HG03159 (cell line): ENCODE results near the gene MAPK9.

Experiments
- ATAC-seq: cut with Tn5 transposase; IDR thresholded peaks from one replicate; pipeline ENCODE4 v1.9.1; 2021; ENCODE audit warnings: mild to moderate bottlenecking, moderate library complexity; ENCODE audit not compliant: unreplicated experiment

MAPK9 gene

GRCh38 chr5:180291943-180292831 is at the start of gene MAPK9:
Gene MAPK9 (minus strand): TSS chr5:180292083. CDS start chr5:180280561, 11,522 bp downstream.
- peak; percentile 83 for ATAC-seq

- no peak for ATAC-seq
Observed at GRCh38 chr5:180341595-180341994, 49.7 kb upstream of the MAPK9 start.

GRCh38 chr5:180340856-180341255 is 49.0 kb upstream of the MAPK9 start:
- no peak for ATAC-seq

- ATAC-seq: no peak
Observed at GRCh38 chr5:180339583-180340183, 47.8 kb upstream of the MAPK9 start.

GRCh38 chr5:180338001-180338707 is 46.3 kb upstream of the MAPK9 start:
- no peak for ATAC-seq

GRCh38 chr5:180336234-180337020 is 44.5 kb upstream of the MAPK9 start:
- no peak for ATAC-seq

GRCh38 chr5:180335614-180336233 is 43.8 kb upstream of the MAPK9 start:
- ATAC-seq: no peak

- ATAC-seq: no peak
Observed at GRCh38 chr5:180334751-180335613, 43.1 kb upstream of the MAPK9 start.

GRCh38 chr5:180334176-180334575 is 42.3 kb upstream of the MAPK9 start:
- ATAC-seq: no peak

GRCh38 chr5:180333661-180334060 is 41.8 kb upstream of the MAPK9 start:
- ATAC-seq: no peak

GRCh38 chr5:180332861-180333260 is 41.0 kb upstream of the MAPK9 start:
- ATAC-seq: no peak

GRCh38 chr5:180332051-180332517 is 40.2 kb upstream of the MAPK9 start:
- no peak for ATAC-seq

- ATAC-seq: no peak
Observed at GRCh38 chr5:180331647-180331950, 39.7 kb upstream of the MAPK9 start.

- no peak for ATAC-seq
Observed at GRCh38 chr5:180330810-180331646, 39.1 kb upstream of the MAPK9 start.

GRCh38 chr5:180330270-180330648 is 38.4 kb upstream of the MAPK9 start:
- no peak for ATAC-seq

GRCh38 chr5:180329606-180330269 is 37.9 kb upstream of the MAPK9 start:
- no peak for ATAC-seq

- no peak for ATAC-seq
Observed at GRCh38 chr5:180329138-180329435, 37.2 kb upstream of the MAPK9 start.
